ENCODE measurements around the gene NCBP2. TPM values are rescaled to one million over a fixed set of nuclear protein-coding genes. Genes with fewer than 3 reads are reported as not detected.

NCBP2 gene
- polyA plus RNA-seq (2011; rRNA removed), result 39.9 and 58.6 TPM in 2 replicates
- polyA minus RNA-seq (2011; rRNA and poly(A)+ RNA removed), result 18.5 and 21.8 TPM in 2 replicates

DNA sequence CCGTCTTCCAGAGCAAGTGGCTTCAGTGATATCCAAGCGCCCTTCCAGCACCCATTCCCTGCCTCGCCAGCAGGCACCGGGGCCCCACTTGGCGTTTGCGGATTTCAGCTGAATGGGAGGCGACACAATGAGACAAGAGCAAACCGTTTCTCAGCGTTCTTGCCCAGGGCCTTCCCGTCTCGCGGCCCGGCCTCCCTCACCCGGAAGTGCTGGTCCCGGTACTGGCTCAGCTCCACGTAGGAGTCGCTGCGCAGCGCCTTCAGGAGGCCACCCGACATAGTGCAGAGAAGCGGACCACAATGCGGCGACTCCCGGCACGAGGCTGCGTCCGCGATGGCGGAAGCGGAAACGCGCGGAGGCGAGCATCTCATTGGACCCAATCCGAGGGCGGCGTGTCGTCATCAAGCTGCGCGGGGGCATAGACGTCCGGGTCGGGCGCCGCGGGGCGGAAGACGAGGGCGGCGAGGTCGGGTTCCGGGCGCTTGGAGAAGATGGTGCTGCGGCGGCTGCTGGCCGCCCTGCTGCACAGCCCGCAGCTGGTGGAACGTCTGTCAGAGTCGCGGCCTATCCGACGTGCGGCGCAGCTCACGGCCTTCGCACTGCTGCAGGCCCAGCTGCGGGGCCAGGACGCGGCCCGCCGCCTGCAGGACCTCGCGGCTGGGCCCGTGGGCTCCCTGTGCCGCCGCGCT lies at the start of gene NCBP2:
Gene NCBP2 (minus strand): TSS at position 303 of the 689 bp plus-strand sequence. CDS start 25 bp downstream, at position 278.
- H3K4me3 ChIP-seq (ENCODE audit: low read depth, low read length), result peak within 1 kb of the TSS; percentile 54
- CTCF ChIA-PET, result interaction anchor here (0.8 to 1.7 kb wide), 11 partner anchors 9 to 333 kb away, joined by 3 to 4 read pairs (median 3); no protein-coding TSS in a partner anchor
- peak; percentile 80 for DNase-seq (ENCODE audit: low read depth)
- TF ChIP-seq CTCF (IDR thresholded peaks at IDR 0.05; ENCODE audit: insufficient read depth, low read depth, low read length), result peak; percentile 73
- no peaks in the 10 kb centered on the region for H3K27me3 ChIP-seq (ENCODE audit: control insufficient read depth, insufficient read depth, low read length)
- H3K36me3 ChIP-seq (ENCODE audit: control insufficient read depth, insufficient read depth, low read length), result peaks cover 3% of the 10 kb centered on the region
- POLR2A ChIA-PET, result no interaction called here

GRCh38 chr3:196991581-196992460 lies 49.5 kb upstream of the NCBP2 start:
- Histone ChIP-seq H3K4me3 (ENCODE audit: low read depth, low read length) (no peak overlapping the region), H3K36me3 (ENCODE audit: control insufficient read depth, insufficient read depth, low read length) (no peaks in the 10 kb centered on the region), H3K27me3 (ENCODE audit: control insufficient read depth, insufficient read depth, low read length) (peaks cover 5% of the 10 kb centered on the region)
- CTCF ChIA-PET, result interaction anchor here (2.8 kb wide), 1 partner anchor 11 kb away, joined by 15 read pairs; no protein-coding TSS in a partner anchor
- TF ChIP-seq CTCF (IDR thresholded peaks at IDR 0.05; ENCODE audit: insufficient read depth, low read depth, low read length), result 0 out of 2 replicates have a peak, but pooled peaks have one; percentile 9
- DNase-seq (ENCODE audit: low read depth), result no peak
- POLR2A ChIA-PET, result no interaction called here

DNA sequence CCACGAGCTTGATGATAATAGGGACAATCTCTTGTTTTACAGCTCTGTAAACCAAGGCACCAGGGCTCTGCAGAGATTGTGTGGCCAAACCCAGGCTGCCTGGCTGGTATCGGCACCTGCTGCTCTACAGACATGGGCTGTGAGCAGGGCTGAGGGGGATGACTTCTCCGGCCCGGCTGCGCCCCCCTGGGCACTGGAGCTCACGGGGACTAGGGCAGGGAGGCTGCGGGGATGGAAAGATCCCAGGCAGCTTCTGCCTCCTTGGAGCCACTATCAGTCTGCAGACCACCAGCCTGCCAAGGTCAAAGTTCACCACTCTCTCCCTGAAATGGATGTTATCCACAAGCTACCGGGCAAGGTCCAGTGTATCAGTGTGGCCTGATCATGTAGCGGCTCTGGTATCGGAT lies 48.3 kb upstream of the NCBP2 start:
- H3K36me3 ChIP-seq (ENCODE audit: control insufficient read depth, insufficient read depth, low read length), result no peaks in the 10 kb centered on the region
- no peak for DNase-seq (ENCODE audit: low read depth)
- H3K4me3 ChIP-seq (ENCODE audit: low read depth, low read length), result no peak overlapping the region
- CTCF ChIA-PET, result interaction anchor here (2.8 kb wide), 1 partner anchor 12 kb away, joined by 15 read pairs; no protein-coding TSS in a partner anchor
- POLR2A ChIA-PET, result no interaction called here
- TF ChIP-seq CTCF (IDR thresholded peaks at IDR 0.05; ENCODE audit: insufficient read depth, low read depth, low read length), result no peak
- peaks cover 5% of the 10 kb centered on the region for H3K27me3 ChIP-seq (ENCODE audit: control insufficient read depth, insufficient read depth, low read length)

DNA sequence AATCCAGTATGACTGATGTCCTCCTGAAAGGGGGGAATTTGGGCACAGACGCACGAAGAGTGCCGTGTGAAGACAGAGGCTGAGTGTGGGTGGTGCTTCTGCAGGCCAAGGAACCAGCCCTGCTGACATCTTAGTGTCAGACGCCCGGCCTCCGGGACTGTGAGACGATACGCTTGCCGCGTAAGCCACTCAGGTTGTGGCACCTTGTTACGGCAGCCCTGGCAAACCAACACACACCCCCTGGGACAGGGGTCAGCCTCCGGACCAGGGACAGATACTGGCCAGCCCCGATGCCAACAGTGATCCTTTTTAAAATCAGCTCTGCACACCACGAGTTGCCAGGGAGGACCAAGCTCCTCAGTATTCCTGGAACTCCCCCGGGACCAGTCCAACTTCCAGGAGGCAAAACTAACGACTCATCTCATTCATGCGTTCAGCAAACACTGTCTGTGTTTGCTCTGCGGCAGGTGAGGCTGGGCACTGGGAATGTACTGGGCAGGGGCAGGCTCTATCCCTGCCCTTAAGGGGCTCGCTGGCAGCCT lies 47.5 kb upstream of the NCBP2 start:
- Histone ChIP-seq H3K36me3 (ENCODE audit: control insufficient read depth, insufficient read depth, low read length) (no peaks in the 10 kb centered on the region), H3K4me3 (ENCODE audit: low read depth, low read length) (no peak overlapping the region), H3K27me3 (ENCODE audit: control insufficient read depth, insufficient read depth, low read length) (peaks cover 9% of the 10 kb centered on the region)
- no peak for TF ChIP-seq CTCF (IDR thresholded peaks at IDR 0.05; ENCODE audit: insufficient read depth, low read depth, low read length)
- ChIA-PET CTCF (no interaction called here), POLR2A (no interaction called here)
- DNase-seq (ENCODE audit: low read depth), result no peak
